HUES64 (cell line): ENCODE measurements around the gene CLMN.

Experiments
- H3K27ac ChIP-seq: 2 replicates; pipeline ENCODE4 v1.7.0; 2013; ENCODE audit warnings: low read depth, low read length, inconsistent platforms
- H3K27me3 ChIP-seq: 2 replicates; pipeline ENCODE4 v1.6.1; 2013; ENCODE audit warnings: mild to moderate bottlenecking, low read length; ENCODE audit not compliant: insufficient read depth
- H3K36me3 ChIP-seq: 2 replicates; pipeline ENCODE4 v1.6.1; 2013; ENCODE audit warnings: mild to moderate bottlenecking, low read length; ENCODE audit not compliant: insufficient read depth
- H3K4me1 ChIP-seq: 2 replicates; pipeline ENCODE4 v1.6.1; 2013; ENCODE audit warnings: mild to moderate bottlenecking, low read length, moderate library complexity; ENCODE audit not compliant: insufficient read depth
- H3K4me3 ChIP-seq: 2 replicates; pipeline ENCODE4 v1.5.1; 2013; ENCODE audit warnings: mild to moderate bottlenecking, low read length, moderate library complexity
- H3K9ac ChIP-seq: 2 replicates; pipeline ENCODE4 v1.6.1; 2013; ENCODE audit warnings: mild to moderate bottlenecking, low read depth, low read length
- H3K9me3 ChIP-seq: 2 replicates; pipeline ENCODE4 v1.6.1; 2013; ENCODE audit warnings: low read depth, low read length; ENCODE audit not compliant: insufficient read depth
- WGBS: fragments of 150-250, 120-280 bp; methylation state at CpG from one replicate; pipeline ENCODE4 v1.1.7; 2013; ENCODE audit warnings: missing lambda C conversion rate; 5-methylcytosine and 5-hydroxymethylcytosine counted together

The CLMN gene

GRCh38 chr14:95258156-95258555 is 61.6 kb downstream of the CLMN start:
- Histone ChIP-seq H3K9ac (no peak overlapping the region), H3K4me1 (peaks cover 35% of the 10 kb centered on the region), H3K27ac (no peak overlapping the region), H3K36me3 (no peaks in the 10 kb centered on the region), H3K9me3 (no peaks in the 10 kb centered on the region), H3K4me3 (no peak overlapping the region), H3K27me3 (no peaks in the 10 kb centered on the region)
- 94% methylated on average over 2 of the region's 2 CpGs for WGBS

GRCh38 chr14:95257521-95257920 is 62.2 kb downstream of the CLMN start:
- Histone ChIP-seq H3K9ac (no peak overlapping the region), H3K4me1 (peaks cover 35% of the 10 kb centered on the region), H3K27ac (no peak overlapping the region), H3K4me3 (no peak overlapping the region), H3K27me3 (no peaks in the 10 kb centered on the region), H3K36me3 (no peaks in the 10 kb centered on the region), H3K9me3 (no peaks in the 10 kb centered on the region)
- 89% methylated on average over 11 of the region's 11 CpGs for WGBS

DNA sequence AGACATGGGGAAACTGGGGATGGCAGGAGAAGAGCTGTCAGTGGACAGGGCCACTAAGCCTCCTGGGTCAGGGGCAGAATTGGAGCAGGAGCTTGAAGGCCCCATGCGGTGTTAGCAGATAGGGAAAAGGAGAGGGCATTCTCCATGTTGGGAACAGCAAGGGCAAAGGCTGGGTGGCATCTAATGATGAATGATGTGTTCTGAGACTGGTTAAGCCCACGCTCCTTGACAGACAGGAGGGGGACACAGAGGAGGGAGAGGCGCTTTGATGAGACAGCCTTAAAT is 63.0 kb downstream of the CLMN start:
- Histone ChIP-seq H3K36me3 (no peaks in the 10 kb centered on the region), H3K4me3 (no peak overlapping the region), H3K27ac (no peak overlapping the region), H3K27me3 (no peaks in the 10 kb centered on the region), H3K9ac (no peak overlapping the region), H3K4me1 (peaks cover 35% of the 10 kb centered on the region), H3K9me3 (no peaks in the 10 kb centered on the region)
- WGBS, result 86% methylated on average over 3 of the region's 3 CpGs

GRCh38 chr14:95256002-95256775 is 63.5 kb downstream of the CLMN start:
- Histone ChIP-seq H3K4me1 (peaks cover 35% of the 10 kb centered on the region), H3K27me3 (no peaks in the 10 kb centered on the region), H3K36me3 (no peaks in the 10 kb centered on the region), H3K27ac (no peak overlapping the region; the same call in 1 of the 2 replicates), H3K9me3 (no peaks in the 10 kb centered on the region), H3K9ac (no peak overlapping the region), H3K4me3 (no peak overlapping the region)
- WGBS, result 66% methylated on average over 15 of the region's 15 CpGs

GRCh38 chr14:95255487-95255886 is 64.2 kb downstream of the CLMN start:
- H3K27ac ChIP-seq, result peak overlapping the region; percentile 66; the same call in 1 of the 2 replicates
- WGBS, result 5% methylated on average over 6 of the region's 6 CpGs
- H3K27me3 ChIP-seq, result no peaks in the 10 kb centered on the region
- no peak overlapping the region for H3K9ac ChIP-seq
- H3K9me3 ChIP-seq, result no peaks in the 10 kb centered on the region
- no peaks in the 10 kb centered on the region for H3K36me3 ChIP-seq
- H3K4me1 ChIP-seq, result peaks cover 35% of the 10 kb centered on the region
- peak overlapping the region; percentile 1 for H3K4me3 ChIP-seq

GRCh38 chr14:95255013-95255412 is 64.7 kb downstream of the CLMN start:
- Histone ChIP-seq H3K9me3 (no peaks in the 10 kb centered on the region), H3K4me1 (peaks cover 35% of the 10 kb centered on the region), H3K4me3 (peak overlapping the region; percentile 1), H3K9ac (no peak overlapping the region), H3K27ac (peak overlapping the region; percentile 66; the same call in 1 of the 2 replicates), H3K27me3 (no peaks in the 10 kb centered on the region), H3K36me3 (no peaks in the 10 kb centered on the region)
- WGBS, result 7% methylated on average over 4 of the region's 4 CpGs

- no peaks in the 10 kb centered on the region for H3K36me3 ChIP-seq
- H3K27me3 ChIP-seq, result no peaks in the 10 kb centered on the region
- H3K4me1 ChIP-seq, result peaks cover 29% of the 10 kb centered on the region
- no peak overlapping the region; the same call in 1 of the 2 replicates for H3K27ac ChIP-seq
- H3K4me3 ChIP-seq, result no peak overlapping the region
- no peaks in the 10 kb centered on the region for H3K9me3 ChIP-seq
- H3K9ac ChIP-seq, result no peak overlapping the region
- 91% methylated on average over 10 of the region's 10 CpGs for WGBS
Observed at GRCh38 chr14:95254288-95254687, 65.4 kb downstream of the CLMN start.

- no peak overlapping the region for H3K27ac ChIP-seq
- 92% methylated on average over 6 of the region's 6 CpGs for WGBS
- H3K4me3 ChIP-seq, result no peak overlapping the region
- peaks cover 28% of the 10 kb centered on the region for H3K4me1 ChIP-seq
- no peak overlapping the region for H3K9ac ChIP-seq
- H3K36me3 ChIP-seq, result no peaks in the 10 kb centered on the region
- H3K9me3 ChIP-seq, result no peaks in the 10 kb centered on the region
- H3K27me3 ChIP-seq, result no peaks in the 10 kb centered on the region
Observed at GRCh38 chr14:95253039-95253630, 66.6 kb downstream of the CLMN start.

- Histone ChIP-seq H3K9ac (no peak overlapping the region), H3K4me3 (no peak overlapping the region), H3K27me3 (no peaks in the 10 kb centered on the region), H3K27ac (no peak overlapping the region), H3K36me3 (no peaks in the 10 kb centered on the region), H3K9me3 (no peaks in the 10 kb centered on the region), H3K4me1 (peaks cover 24% of the 10 kb centered on the region)
- WGBS, result 92% methylated on average over 6 of the region's 6 CpGs
Observed at GRCh38 chr14:95252219-95252618, 67.5 kb downstream of the CLMN start.

- Histone ChIP-seq H3K27ac (no peak overlapping the region), H3K4me3 (no peak overlapping the region), H3K9ac (no peak overlapping the region), H3K36me3 (no peaks in the 10 kb centered on the region), H3K9me3 (no peaks in the 10 kb centered on the region), H3K4me1 (peaks cover 13% of the 10 kb centered on the region), H3K27me3 (no peaks in the 10 kb centered on the region)
- 96% methylated on average over 5 of the region's 7 CpGs for WGBS
Observed at GRCh38 chr14:95250936-95251335, 68.8 kb downstream of the CLMN start.

DNA sequence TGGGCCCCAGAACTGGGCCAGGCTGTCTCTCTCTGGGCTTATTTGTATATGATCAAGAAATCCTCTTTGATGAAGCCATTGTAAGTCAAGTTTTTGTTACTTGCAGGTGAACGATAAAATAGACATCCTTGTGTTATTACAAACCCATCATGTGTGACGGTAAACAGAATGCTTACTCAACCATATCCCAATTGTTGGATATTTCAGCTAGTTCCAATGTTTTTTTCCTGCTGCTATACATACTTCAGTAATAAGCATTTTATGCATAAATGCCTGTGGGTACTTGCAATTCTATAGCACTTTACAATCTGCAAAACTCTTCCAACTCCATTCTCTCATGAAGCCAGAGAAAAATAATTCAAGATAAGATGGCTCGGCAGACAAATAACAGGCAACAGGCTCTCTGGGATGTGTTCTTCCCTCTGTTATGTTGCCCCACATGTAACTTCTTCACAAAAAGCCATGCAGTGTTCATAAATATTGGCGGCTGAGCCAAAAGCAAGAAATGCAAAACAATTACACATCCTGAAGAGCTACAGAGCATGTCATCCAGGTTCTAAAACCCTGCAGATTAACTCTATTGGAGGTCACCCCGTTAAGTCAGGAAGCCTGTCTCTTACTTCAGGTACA is 69.5 kb downstream of the CLMN start:
- H3K9ac ChIP-seq, result no peak overlapping the region
- no peaks in the 10 kb centered on the region for H3K27me3 ChIP-seq
- 87% methylated on average over 5 of the region's 5 CpGs for WGBS
- H3K4me1 ChIP-seq, result peaks cover 8% of the 10 kb centered on the region
- no peaks in the 10 kb centered on the region for H3K36me3 ChIP-seq
- no peak overlapping the region for H3K27ac ChIP-seq
- no peaks in the 10 kb centered on the region for H3K9me3 ChIP-seq
- H3K4me3 ChIP-seq, result no peak overlapping the region
